Activated naive CD4-positive, alpha-beta T cell treated with Interleukin-2 at 50 U/mL for 16 hours (primary cell): ENCODE measurements around the gene SLC6A1.
"Not testable (repeated sequence)": the region's sequence is repeated elsewhere in the genome, so short reads cannot be mapped to it uniquely, and the experiment has no call there.

Experiments
- DNase-seq: peaks from one replicate; pipeline ENCODE4 v3.0.0-alpha.2; 2020

SLC6A1 gene

DNA sequence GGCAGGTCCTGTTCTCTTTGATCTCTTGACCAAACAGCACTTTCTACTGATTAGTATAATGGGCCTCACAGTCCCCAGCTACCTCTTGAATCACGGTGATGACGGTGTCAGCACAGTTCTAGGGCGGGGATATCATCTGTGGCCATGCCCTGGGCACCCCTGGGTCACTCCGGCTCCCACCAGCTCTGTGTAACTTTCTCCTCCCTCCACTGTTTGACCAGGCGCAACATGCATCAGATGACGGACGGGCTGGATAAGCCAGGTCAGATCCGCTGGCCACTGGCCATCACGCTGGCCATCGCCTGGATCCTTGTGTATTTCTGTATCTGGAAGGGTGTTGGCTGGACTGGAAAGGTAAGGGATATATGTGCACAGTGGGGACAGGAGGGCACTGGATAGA, 29.6 kb downstream of the SLC6A1 start:
- no peak for DNase-seq

DNA sequence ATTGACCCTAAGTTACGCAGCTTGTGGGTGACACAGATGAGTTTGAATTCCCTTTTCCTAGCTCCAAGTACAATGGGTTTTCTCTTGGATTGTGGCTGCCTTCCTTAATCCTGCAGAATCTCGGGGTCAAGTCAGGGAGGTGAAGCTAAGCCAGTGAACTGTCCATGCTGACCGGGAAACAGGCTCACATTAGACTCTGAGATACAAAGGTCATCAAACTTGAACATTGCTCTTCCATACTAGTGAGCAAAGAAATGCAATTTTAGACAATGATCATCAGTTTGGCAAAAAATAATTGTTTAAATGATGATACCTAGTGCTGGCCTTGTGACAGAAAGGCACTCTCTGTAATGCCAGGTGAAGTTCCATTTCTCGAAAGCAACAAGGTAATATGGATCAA, 31.6 kb downstream of the SLC6A1 start:
- no peak for DNase-seq

DNA sequence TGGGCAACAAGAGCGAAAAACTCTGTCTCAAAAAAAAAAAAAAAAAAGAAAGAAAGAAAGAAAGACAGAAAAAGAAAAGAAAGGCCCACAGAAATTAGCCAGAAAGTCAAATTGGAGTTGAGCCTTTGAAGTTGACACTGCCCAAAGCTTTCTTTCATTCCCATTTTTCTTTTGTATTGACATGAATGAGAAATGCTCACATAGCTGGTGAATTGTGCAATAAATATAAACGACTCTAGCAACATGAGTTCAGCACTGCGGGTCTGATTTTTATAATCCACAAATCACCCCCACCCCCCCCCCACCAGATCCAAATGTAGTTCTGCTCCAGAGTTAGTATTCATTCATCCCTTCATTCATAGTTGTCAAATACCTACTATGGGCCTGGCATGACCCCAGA, 37.4 kb downstream of the SLC6A1 start:
- DNase-seq: no peak

DNA sequence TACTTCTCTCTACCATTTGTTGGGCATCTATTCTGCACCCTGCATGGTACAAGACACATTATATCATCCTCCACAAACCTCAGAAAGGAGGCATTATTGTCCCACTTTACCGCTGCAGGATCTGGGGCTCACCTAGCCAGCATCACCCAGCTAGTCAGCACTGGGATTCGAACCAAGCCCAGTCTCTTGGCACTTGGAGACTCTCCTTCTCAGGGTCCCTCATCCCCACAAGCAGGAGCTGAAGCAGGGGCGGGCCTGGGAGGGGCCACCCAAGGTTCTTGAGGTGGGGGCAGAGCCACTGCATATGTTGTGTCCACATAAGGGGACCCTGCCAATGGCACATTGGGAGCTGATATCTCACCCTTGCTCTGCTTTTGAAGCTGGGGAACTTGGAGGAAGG, 41.3 kb downstream of the SLC6A1 start:
- DNase-seq: no peak

DNA sequence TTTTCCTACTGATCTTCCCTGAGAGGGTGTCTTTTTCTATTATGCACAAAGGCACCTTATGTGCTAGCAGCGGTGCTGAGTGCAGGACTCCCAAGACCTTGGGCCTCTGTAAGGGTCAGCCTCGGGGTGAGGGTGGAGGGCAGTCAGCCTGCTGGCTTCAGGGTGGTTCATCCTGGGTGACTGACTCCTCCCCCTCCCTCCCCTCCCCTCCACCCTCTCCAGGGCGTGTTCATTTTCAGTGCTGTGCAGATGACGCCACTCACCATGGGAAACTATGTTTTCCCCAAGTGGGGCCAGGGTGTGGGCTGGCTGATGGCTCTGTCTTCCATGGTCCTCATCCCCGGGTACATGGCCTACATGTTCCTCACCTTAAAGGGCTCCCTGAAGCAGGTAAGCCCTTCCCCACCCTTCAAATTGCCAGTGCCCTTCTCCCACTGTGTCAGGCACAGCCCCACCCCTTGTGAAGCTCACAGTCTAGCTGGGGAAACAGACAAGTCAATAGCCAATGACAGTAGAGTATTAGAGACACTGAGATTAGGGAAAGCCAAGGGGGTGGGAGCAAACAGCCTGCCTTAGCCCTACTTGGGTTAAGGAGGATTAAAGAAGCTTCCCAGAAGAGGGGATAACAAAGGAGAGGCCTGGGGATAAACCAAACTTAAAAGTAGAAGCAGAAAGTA, 41.9 kb downstream of the SLC6A1 start:
- no peak for DNase-seq

DNA sequence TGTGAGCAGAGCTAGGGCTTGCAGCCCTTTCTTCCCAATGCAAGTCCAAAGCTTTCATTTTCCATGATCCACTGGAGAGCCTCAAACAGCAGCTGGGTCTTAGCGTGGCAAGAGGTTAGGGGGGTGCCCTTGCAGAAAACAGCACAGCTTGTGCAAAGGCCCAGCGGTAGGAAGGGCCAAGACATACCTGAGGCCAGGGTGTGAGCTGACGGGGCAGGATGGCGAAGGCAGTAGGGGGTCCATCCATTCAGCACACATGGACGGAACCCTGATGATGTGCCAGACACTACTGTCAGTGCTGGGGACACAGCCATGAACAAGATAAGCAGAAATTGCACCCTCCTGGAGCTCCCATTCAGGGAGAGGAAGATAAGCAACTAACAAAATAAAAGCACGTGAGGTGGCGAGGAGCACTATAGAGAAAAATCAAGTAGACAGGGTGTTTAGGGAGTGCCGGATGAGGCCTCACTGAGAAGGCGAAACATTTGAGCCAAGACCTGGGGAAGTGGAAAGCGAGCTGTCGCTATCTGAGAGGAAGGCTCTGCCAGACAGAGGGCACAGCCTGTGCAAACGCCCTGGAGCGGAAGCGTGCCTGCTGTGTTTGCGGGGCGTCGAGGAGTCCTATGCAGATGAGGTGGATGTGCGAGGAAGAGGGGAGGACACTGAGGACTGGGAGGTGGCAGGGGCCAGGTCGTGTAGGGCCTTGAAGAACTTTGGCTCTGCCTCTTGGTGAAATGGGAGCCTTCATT, 43.4 kb downstream of the SLC6A1 start:
- DNase-seq: no peak

DNA sequence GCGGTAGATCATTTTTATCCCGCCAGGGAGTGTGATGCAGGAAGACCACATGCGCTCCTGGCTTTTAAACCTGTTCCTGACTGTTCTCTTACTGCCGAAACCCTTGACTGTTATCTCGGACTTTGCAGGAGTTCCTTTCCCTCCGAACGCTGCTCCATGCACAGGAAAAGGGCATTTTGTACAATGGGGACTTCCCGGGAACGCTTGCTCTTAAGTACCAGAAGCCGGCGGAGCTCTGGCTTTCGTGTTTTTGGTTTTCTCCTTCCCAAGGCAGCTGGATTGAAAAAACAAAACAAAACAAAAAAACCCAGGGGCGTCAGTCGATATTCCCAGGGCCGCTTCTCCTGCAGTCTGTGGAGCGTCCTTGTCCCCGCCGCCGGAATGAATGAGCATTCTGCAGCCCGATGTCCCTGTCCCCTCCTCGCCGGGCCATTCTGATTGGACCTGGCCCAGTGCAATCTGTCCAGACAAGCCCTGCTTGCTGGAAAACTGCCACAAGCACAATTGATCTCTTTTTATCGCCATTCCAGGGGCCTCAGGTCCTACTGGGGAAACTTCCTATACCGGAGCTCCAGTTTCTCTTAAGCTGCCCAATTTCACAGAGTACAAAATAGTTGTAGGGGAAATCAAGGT, 44.8 kb downstream of the SLC6A1 start:
- DNase-seq: no peak

DNA sequence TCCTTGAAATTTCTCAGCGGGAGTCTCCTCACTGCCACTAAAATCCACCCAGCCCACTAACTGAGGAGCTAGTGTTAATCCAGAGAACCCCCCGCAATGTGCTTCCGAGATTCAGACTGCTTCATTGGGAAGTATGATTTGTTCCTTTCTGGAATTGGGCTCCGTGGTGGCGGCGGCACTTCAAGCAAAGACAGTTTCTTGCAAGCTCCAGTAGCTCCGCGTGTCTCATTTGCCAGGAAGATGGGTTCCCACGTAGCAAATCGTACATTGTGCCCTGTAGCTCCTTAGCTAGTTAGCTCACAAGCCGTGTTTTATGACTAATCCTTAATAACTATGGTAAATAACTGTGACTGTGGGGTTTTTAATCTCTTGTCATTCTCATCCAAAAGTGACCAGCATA, 45.4 kb downstream of the SLC6A1 start:
- no peak for DNase-seq

DNA sequence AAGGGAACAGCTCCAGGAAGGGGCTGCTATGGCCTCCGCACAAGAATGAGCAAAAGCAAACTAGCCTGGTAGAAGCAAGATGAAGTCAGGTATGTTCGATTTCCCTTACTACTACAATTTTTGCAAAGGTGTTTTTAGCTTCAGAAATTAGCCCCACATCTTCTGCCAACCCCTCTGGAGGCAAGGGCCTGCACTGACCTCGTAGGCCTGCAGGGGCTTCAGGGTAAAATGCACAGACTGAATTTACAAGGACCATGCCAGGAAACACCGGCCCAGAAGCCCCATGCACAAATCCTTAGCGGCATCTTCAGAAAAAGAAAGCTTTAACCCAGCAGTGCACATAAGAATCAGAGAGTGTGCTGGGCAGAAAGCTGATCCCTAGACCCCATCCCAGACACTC, 53.0 kb downstream of the SLC6A1 start:
- DNase-seq: no peak

DNA sequence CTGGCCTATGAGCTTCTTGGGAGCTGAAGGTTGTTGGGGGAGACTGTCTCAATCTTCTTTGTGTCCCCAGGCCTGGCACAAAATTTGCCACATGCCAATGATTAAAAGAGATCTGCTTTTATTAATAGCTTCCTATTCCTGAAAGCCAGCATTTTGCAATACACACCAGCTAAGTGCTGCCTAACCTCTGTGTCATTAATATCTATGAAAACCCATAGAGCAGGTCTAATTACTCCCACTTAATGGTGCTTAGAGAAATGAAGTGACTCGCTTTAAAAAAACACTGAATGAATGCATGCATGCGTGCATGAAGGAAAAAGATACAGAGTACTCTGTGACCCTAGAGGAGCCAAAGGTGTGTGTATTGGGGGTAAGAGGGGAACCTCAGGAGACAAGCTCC, 55.0 kb downstream of the SLC6A1 start:
- DNase-seq: no peak

DNA sequence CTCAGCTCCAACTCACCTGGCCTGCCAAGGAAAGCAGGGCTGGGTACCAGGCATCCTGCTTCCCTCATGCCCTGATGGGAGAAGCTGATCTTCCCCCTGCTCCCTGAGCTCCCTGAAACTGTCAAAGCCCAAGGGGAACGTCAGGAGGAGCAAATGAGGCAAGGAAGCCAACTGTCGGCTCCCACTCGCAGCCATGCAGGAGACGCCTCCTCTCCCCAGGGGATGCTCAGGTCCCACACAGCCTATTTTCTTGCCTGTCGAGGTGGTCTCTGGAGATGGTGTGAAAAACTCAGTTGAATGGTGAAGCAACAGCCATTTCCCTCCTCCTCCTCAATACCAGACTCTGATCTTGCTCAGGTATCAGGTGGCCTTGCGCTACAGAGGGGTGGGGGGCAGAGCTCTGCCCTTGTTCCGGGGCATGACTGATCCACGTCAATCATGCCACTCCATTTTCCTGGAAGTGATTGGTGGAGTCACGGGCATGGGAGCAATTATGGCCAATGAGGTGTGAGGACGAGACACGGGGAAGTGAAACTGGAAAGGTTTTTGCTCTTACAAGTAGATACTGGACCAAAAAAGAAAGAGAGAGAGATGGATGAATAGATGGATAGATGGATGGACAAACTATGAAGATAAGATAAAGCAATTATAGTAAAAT, 58.2 kb downstream of the SLC6A1 start:
- no peak for DNase-seq

DNA sequence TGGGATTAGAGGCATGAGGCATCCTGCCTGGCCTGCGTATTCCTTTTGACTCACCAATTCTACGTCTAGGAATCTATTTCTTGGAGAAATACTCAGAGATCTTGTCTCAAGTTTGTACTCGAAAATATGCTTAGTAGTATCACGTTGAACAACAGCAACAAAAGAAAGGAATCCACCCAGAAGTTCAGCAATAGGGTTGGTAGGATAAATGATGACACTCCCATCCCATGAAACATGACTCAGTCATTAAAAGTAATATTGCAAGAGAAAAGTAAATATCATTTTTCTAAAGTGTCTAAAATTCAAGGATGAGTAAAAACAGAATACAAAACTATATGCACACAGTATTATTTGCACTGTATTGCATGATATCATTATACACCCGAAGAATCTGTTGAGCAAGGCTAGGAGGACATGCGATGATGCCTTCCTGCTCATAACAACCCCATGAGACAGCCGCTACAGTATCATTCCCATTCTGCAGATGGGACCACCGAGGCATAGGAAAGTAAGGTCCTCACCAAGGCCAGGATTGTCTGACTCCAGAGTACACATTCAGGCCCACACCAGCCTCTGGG, 61.5 kb downstream of the SLC6A1 start:
- no peak for DNase-seq

DNA sequence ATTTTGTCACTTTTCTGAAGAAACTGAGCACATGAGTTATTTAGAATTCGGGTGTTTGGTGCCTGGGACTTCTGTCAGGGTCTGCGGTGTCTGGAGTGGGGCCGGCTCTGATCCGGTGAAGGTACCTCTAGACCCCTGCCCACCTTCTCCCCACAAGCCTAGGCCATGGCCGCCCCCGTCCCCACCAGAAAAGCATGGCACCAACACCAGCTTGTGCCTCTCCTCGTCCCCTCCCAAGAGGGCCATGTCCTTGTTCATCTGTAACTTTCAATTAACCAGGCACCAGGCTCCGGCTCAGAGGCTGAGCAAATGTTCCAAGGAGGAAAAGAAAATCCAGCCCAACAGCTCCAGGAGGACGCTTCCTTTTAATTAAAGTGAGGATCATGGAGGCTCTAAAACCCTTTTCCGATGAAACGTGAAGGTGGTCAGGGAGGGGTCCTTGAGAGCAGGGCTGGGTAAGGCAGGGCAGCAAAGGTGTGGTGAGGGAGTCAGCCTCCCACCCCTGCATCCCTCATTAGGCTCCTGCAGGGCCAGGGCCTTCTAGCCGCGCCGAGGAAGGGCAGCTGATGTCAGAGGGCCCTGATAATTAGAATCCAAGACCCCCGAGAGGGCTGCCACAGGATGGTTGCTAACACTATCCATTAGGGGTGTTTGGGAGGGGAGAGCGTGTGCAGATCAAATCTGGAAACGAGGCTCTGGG, 62.3 kb downstream of the SLC6A1 start:
- DNase-seq: no peak

DNA sequence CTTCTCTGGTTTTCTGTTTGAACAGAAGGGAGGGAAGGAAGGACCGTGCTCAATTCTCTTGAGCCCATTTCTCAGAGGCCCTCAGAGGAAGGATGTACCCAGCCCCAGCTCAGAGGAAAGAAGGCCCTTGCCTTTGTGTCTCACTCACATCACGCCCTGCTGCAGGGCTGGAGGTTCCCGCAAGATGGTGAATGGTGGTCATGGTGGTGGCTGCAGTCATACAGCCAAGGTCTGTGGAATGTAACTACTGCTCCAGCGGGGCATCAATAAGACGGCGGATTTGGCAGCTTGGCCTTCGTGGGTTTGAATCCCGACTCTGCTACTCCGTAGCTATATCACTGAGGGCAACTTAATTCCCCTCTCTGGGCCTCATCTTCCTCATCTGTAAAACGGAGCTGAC, 62.9 kb downstream of the SLC6A1 start:
- no peak for DNase-seq

DNA sequence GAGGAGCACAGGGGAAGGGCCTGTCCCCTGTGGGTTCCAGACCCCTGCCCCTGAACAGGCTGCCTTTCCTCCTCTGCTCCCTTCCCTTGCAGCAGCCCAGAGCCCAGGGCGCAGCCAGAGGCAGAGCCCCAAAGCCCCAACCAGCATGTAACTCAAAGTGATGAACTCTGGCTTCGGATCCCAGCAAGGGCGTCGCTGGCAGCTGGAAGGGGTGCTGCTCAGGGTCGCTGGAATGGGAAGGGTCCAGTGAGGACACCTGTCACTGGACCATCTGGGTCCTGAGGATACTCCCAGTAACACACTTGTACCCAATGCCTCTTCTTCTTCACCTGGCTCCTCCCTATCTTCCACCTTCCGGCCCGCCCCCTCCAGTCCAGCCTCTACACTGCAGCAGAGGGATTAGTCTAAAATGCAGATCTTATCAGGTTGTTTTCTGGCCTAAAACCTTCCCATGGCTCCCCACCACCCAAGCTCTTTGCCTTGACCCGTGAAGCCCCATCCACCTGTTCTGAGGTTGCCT, 64.0 kb downstream of the SLC6A1 start:
- no peak for DNase-seq

DNA sequence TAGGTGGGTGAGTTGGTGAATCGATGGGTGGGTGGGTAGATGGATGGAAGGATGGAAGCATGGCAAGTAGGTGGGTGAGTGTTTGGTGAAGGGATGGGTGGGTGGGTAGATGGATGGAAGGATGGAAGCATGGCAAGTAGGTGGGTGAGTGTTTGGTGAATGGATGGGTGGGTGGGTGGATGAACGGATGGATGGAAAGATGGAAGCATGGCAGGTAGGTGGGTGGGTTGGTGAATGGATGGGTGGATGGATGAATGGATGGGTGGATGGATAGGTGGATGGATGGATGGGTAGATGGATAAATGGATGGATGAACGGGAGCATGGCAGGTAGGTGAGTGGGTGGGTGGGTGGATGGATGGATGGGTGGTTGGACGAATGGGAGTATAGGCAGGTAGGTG, 65.1 kb downstream of the SLC6A1 start:
- DNase-seq: no peak

DNA sequence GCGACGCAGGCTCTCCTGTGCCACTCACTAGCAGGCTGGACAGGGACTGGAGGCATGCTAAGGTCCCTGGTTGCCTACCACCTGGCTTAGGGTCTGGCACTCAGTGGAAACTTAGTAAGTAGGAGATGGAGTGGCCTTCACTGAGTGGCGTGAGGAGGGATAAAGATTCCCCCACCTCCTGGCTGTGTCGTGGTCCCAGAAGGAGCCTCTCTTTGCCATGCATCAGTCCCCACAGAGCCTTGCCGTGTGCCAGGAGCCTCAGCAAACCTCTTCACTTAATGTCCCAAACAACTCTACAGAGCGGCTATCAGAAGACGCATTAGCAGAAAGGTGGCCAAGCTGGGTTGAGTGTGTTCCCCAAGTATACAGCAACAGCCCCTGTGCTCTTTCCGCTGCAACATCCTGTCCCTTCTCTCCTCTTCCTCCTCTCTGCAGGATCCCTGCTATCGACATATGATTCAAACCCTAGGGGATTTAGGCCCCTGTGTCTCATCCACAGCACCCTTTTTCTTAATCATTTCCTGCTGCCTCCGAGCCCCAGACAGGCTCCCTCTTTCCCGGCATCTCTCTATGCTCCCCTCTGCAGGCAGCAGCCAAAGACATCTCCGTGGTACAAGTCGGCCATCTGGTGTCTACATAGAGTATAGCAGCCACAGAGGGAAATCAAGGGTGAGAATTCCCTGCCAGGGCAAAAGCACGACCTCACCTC, 66.7 kb downstream of the SLC6A1 start:
- peak; percentile 5 for DNase-seq

DNA sequence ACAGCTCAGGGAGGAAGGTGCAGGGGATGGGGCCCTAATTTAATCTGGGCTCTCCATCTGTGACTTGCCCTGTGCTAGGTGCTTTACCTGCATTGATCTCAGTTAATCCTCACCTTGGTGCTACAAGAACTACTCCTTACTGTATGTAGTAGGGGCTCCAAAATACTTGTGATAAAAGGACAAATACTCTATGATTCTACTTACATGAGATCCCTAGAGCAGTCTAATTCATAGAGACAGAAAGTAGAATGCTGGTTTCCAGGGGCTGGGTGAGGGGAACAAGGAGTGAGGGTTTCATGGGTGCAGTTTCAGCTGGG, 67.2 kb downstream of the SLC6A1 start:
- no peak for DNase-seq

DNA sequence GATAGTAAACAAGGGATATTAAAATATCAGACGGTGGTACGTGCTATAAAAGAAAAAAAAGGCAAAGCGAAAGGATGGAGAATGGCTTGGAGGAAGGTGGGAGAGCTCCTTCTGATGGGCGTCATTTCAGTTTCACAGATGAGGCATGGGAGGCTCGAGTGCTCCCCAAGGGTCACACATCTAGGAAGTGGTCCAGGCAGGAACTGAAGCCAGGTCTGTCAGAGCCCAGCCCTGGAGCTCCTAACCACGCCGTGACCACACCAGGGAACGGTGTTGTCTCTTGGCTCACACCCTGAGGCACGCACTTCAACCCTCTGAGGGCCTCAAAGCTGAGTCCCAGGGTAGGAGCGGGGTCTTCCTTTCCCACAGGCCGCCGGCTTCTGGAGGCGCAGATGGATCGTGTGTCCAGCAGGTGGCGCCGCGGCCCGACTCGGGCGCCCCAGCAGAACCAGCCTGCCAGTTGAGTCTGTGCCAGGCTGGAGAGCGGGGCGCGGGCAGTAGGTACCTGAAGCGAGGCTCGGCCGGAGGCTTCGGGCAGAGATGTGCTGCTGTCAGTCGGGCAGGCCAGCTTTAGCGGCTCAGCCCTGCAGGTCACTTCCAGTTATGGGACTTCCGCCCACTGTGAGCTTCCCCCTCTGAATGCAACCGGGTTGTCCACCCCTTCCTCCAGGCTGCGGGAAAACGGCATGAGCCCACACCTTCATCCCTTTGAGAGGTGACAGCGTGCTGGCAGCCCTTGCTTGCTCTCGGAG, 68.1 kb downstream of the SLC6A1 start:
- DNase-seq: peak; percentile 35

DNA sequence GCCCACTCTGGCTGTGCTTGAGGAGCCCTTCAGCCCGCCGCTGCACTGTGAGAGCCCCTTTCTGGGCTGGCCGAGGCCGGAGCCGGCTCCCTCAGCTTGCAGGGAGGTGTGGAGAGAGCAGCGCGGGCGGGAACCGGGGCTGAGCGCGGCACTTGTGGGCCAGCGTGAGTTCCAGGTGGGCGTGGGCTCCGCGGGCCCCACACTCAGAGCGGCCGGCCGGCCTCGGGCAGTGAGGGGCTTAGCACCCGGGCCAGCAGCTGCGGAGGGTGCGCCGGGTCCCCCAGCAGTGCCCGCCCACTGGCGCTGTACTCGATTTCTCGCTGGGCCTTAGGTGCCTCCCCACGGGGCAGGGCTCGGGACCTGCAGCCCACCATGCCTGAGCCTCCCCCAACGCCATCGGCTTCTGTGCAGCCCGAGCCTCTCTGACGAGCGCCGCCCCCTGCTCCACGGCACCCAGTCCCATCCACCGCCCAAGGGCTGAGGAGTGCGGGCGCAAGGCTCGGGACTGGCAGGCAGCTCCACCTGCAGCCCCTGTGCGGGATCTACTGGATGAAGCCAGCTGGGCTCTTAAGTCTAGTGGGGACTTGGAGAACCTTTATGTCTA, 68.8 kb downstream of the SLC6A1 start:
- DNase-seq: not testable (repeated sequence)

DNA sequence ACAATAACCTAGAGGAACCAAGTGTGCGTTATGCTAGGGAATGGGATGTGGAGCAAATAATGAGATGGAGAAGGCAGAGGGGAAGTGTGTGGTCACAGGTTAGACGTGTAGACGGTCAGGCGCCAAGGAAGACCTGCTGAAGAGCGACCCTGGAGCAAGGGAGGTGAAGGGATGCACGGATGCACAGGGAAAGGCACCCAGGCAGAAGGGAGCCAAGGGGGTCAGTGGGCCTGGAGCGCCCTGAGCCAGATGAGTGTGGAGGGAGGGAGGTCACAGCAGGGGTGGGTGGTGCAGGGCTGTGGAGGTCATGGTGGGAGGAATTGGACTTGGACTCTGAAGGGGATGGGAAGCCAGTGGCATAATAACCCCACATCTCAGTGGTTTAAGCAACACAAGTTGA, 70.2 kb downstream of the SLC6A1 start:
- DNase-seq: no peak
